Measurements from ENCODE around the gene CRLF3.

DNA sequence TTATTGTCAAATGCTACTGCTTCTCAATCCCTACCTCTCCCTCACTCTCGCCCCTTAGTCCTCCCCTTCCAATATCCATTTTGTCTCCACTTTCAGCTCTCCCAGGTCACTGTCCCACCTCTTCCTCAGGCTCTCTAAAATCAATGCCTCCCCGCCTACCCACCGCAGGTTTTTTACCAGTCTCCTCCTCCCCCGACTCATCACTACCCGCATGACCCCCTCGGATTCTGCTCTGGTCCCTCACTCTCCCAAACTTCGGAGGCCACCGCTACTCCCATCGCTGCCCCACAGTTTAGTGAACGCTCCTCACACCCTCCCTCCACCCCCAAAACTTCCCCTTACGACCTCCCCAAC, 513 bp downstream of the CRLF3 start:
- no peak for TF ChIP-seq POLR2AphosphoS5 (IDR thresholded peaks at IDR 0.05; ENCODE audit: low read depth, low read length)
- TF ChIP-seq POLR2A (IDR thresholded peaks at IDR 0.05; ENCODE audit: low read depth, low read length): no peak
